ENCODE measurements around the gene GP9. TPM values are rescaled to one million over a fixed set of nuclear protein-coding genes. Genes with fewer than 3 reads are reported as not detected.

Gene GP9
- total and polyA plus RNA-seq, 9 of the 15 experiments (the other 6 are each of a cell fraction or from before 2014, with no cell fraction given), result not detected

DNA sequence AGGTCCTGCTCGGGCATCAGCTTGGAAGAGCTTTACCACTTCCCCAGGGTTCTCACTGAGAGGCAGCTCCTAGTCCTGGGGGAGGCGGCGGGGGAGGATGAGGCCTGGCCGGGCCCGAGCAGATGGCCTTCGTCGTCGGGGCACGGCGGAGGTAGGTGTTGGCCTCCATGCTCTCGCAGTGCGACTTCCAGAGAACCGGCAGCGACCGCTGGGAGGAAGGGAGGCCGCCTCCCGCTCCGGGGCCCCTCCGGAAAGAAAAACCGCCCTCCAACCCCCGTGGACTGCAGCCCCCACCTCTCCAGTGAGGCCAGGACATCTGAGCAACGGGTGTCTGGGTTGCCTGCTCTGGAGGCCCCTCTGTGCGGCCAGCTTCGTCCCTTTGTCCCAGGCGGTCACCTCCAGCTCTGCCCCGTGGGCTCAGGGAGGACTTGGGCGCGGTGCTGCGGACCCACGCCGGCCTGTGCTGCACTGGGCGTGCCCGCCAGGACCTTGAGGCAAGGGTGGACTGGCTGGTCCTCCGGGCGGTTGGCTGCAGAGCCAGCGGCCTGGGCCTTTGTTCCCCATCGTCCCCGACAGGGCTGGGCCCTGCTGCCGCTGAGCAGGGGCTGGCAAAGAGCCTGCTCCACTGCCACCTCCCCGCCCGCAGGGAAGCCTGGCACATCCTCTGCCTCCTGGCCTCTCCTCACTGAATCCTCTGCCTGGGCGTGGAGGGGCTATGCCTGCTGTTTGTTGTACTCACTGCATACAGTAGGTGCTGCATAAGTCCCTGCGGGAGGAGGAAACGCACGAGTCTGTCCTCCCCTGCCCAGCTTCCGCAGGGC lies 13.6 kb upstream of the GP9 start:
- FAIRE-seq, result no peak
- H3K27ac ChIP-seq (ENCODE audit: extremely low read depth, low read depth, low read length), result no peak overlapping the region
- TF ChIP-seq GTF3C2 (IDR thresholded peaks at IDR 0.05; ENCODE audit: borderline replicate concordance, extremely low read depth, insufficient read length) (no peak), SOX6 (IDR thresholded peaks at IDR 0.05) (no peak), PTTG1 (tag; IDR thresholded peaks at IDR 0.05; ENCODE audit: low read depth) (no peak), ZC3H11A (IDR thresholded peaks at IDR 0.05; ENCODE audit: low read depth, low read length) (no peak), ZNF384 (IDR thresholded peaks at IDR 0.05; ENCODE audit: low read depth, low read length) (no peak), HDAC3 (IDR thresholded peaks at IDR 0.05; ENCODE audit: borderline replicate concordance, partially characterized antibody) (no peak), HNRNPUL1 (IDR thresholded peaks at IDR 0.05; ENCODE audit: low read length) (no peak), ZNF224 (CRISPR knock-in tag; IDR thresholded peaks at IDR 0.05) (no peak), CREB3L1 (IDR thresholded peaks at IDR 0.05; ENCODE audit: borderline replicate concordance, low read depth) (no peak), BCOR (IDR thresholded peaks at IDR 0.05) (no peak), RB1 (IDR thresholded peaks at IDR 0.05; ENCODE audit: low read depth) (no peak), NFE2L1 (tag; IDR thresholded peaks at IDR 0.05; ENCODE audit: borderline replicate concordance, low read depth) (no peak), E2F5 (CRISPR knock-in tag; IDR thresholded peaks at IDR 0.05) (no peak), NFIC (IDR thresholded peaks at IDR 0.05) (no peak)
- TF ChIP-seq, protein P1, sequence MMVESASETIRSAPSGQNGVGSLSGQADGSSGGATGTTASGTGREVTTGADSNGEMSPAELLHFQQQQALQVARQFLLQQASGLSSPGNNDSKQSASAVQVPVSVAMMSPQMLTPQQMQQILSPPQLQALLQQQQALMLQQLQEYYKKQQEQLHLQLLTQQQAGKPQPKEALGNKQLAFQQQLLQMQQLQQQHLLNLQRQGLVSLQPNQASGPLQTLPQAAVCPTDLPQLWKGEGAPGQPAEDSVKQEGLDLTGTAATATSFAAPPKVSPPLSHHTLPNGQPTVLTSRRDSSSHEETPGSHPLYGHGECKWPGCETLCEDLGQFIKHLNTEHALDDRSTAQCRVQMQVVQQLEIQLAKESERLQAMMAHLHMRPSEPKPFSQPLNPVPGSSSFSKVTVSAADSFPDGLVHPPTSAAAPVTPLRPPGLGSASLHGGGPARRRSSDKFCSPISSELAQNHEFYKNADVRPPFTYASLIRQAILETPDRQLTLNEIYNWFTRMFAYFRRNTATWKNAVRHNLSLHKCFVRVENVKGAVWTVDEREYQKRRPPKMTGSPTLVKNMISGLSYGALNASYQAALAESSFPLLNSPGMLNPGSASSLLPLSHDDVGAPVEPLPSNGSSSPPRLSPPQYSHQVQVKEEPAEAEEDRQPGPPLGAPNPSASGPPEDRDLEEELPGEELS (CRISPR knock-in tag; IDR thresholded peaks at IDR 0.05; ENCODE audit: borderline replicate concordance), result no peak
- in situ Hi-C loops (cut with MboI) (no loop called here), intact Hi-C loops (cut with micrococcal nuclease) (no loop called here)
- peaks cover 0 to 2% of the 10 kb centered on the region in 2 experiments; a peak in 2 of 5 replicates for H3K4me1 ChIP-seq (replicated peaks in 1 of 2; ENCODE audit: control insufficient read depth in 2 of 2, insufficient read depth in 2 of 2, low read length in 2 of 2)
- no peak overlapping the region for H3K4me3 ChIP-seq
- no peak for ATAC-seq
- no peaks in the 10 kb centered on the region; the same call in 1 of the 2 replicates for H3K9me3 ChIP-seq (replicated peaks; ENCODE audit: control insufficient read depth, insufficient read depth, low read depth, low read length)
- no peak overlapping the region for H2AFZ ChIP-seq (ENCODE audit: low read depth, low read length)
- no peaks in the 10 kb centered on the region for H3K36me3 ChIP-seq (ENCODE audit: control insufficient read depth, insufficient read depth, low read length)
- DNase-seq (ENCODE audit: extremely low read depth in 1 of 4, low spot score in 3 of 4), result no peak
- H3K9me1 ChIP-seq (ENCODE audit: control insufficient read depth, insufficient read depth, low read length), result no peaks in the 10 kb centered on the region
- H3K4me2 ChIP-seq (ENCODE audit: insufficient read depth, low read length), result no peak overlapping the region
- CTCF ChIA-PET (ENCODE audit: low intra/inter-chr PET ratio), result no interaction called here
- WGBS (ENCODE audit: insufficient coverage, low coverage, missing lambda C conversion rate), result 53% methylated on average over 14 of the region's 46 CpGs
- no peaks in the 10 kb centered on the region for H4K20me1 ChIP-seq (replicated peaks; ENCODE audit: control insufficient read depth, insufficient read depth, low read length)
- POLR2A ChIA-PET, result interaction anchor here (0.7 kb wide), 1 partner anchor 267 kb away, joined by 3 read pairs; no protein-coding TSS in a partner anchor
- no TSS peak for BruUV-seq (replicated peaks)
- H3K27me3 ChIP-seq (ENCODE audit: control insufficient read depth in 2 of 2, insufficient read depth in 2 of 2, low read length in 2 of 2), result no peaks in the 10 kb centered on the region
- H3K9ac ChIP-seq (ENCODE audit: insufficient read depth in 1 of 2, low read depth in 2 of 2, low read length in 2 of 2), result no peak overlapping the region
- H3K79me2 ChIP-seq (ENCODE audit: control insufficient read depth, insufficient read depth, low read length), result no peaks in the 10 kb centered on the region
